Keratinocyte (primary cell): Measurements from ENCODE around the gene ZBTB20.

Source experiments
- CTCF ChIP-seq, 3 experiments: IDR thresholded peaks in 1 of 3; conservative IDR thresholded peaks in 1 of 3; optimal IDR thresholded peaks in 1 of 3; 2 replicates in 2 of 3; 3 replicates in 1 of 3; pipeline versions ENCODE3 to v1.5.1; 2011; ENCODE audit warnings: low read length in 3 of 3, mild to moderate bottlenecking in 3 of 3, moderate library complexity in 2 of 3, control low read depth in 1 of 3, inconsistent platforms in 1 of 3; ENCODE audit not compliant: insufficient read depth in 2 of 3; ENCODE audit errors: extremely low read depth in 1 of 3
- EZH2 ChIP-seq: IDR thresholded peaks from one replicate; pipeline ENCODE4 v1.6.1; 2012; ENCODE audit warnings: inconsistent platforms, mild to moderate bottlenecking, low read length, moderate library complexity

GRCh38 chr3:114745322-114746240 lies 401.5 kb downstream of the ZBTB20 start:
- no peak for TF ChIP-seq CTCF (optimal IDR thresholded peaks at IDR 0.05 in 1 of 3, IDR thresholded peaks at IDR 0.05 in 1 of 3, conservative IDR thresholded peaks at IDR 0.05 in 1 of 3; ENCODE audit: extremely low read depth in 1 of 3, insufficient read depth in 2 of 3, low read length in 3 of 3)
- no peak for TF ChIP-seq EZH2
